ENCODE results near the gene MFF. TPM values are rescaled to one million over a fixed set of nuclear protein-coding genes. Genes with fewer than 3 reads are reported as not detected.

Gene MFF
- total and polyA plus RNA-seq, 2 of the 4 experiments (the other 2 are of a cell fraction): 70.1 to 86.4 TPM

- no peak overlapping the region for H3K14ac ChIP-seq (replicated peaks; ENCODE audit: low read depth, low read length)
- H4K5ac ChIP-seq (ENCODE audit: low read depth, low read length): no peak overlapping the region
- H4K8ac ChIP-seq (ENCODE audit: low read depth in 2 of 2, low read length in 2 of 2): no peak overlapping the region
- no peaks in the 10 kb centered on the region for H3K36me3 ChIP-seq (ENCODE audit: control insufficient read depth, insufficient read depth, low read length)
- no peak overlapping the region for H2BK20ac ChIP-seq (ENCODE audit: low read depth, low read length)
- H2AK9ac ChIP-seq (replicated peaks; ENCODE audit: low read depth, low read length, poor library complexity): no peak overlapping the region
- no peak overlapping the region for H2AK5ac ChIP-seq (ENCODE audit: low read depth, low read length)
- no peak overlapping the region for H3K56ac ChIP-seq (ENCODE audit: extremely low read depth, insufficient read depth, low read length)
- H3K4ac ChIP-seq (ENCODE audit: low read depth, low read length): no peak overlapping the region
- H2BK120ac ChIP-seq (ENCODE audit: low read depth, low read length): no peak overlapping the region
- H3K4me1 ChIP-seq (ENCODE audit: control insufficient read depth, insufficient read depth, low read length): no peaks in the 10 kb centered on the region
- no peak overlapping the region for H3K23ac ChIP-seq (ENCODE audit: low read depth, low read length)
- POLR2A ChIA-PET (ENCODE audit: unreplicated experiment): no interaction called here
- DNase-seq (no peak), ATAC-seq (ENCODE audit: low read depth) (no peak)
- CTCF ChIA-PET: interaction anchor here (0.6 kb wide), 1 partner anchor 793 kb away, joined by 3 read pairs; no protein-coding TSS in a partner anchor
- no peak overlapping the region for H3K4me3 ChIP-seq (ENCODE audit: insufficient read depth, low read depth, low read length)
- no peaks in the 10 kb centered on the region for H3K79me1 ChIP-seq (ENCODE audit: low read depth in 1 of 2, low read length in 2 of 2)
- H2BK5ac ChIP-seq (ENCODE audit: low read depth, low read length, poor library complexity, severe bottlenecking): no peak overlapping the region
- H2AFZ ChIP-seq (replicated peaks; ENCODE audit: low read length, poor library complexity): no peak overlapping the region
- intact Hi-C loops (cut with micrococcal nuclease) (no loop called here), in situ Hi-C loops (cut with MboI; ENCODE audit: low sequenced_read_pairs) (no loop called here), dilution Hi-C loops (cut with HindIII; ENCODE audit: low sequenced_read_pairs, unreplicated experiment) (no loop called here)
- H3K9ac ChIP-seq (ENCODE audit: low read depth, low read length): no peak overlapping the region
- no peaks in the 10 kb centered on the region for H3K9me1 ChIP-seq (ENCODE audit: insufficient read depth, low read length)
- TF ChIP-seq POLR2A (IDR thresholded peaks at IDR 0.05; ENCODE audit: low read depth, low read length) (no peak), BHLHE40 (IDR thresholded peaks at IDR 0.05; ENCODE audit: low read depth, low read length) (no peak), CTCF (conservative IDR thresholded peaks at IDR 0.05; ENCODE audit: low read depth, low read length) (no peak)
- no peak overlapping the region for H3K18ac ChIP-seq (ENCODE audit: low read depth, low read length)
- no peaks in the 10 kb centered on the region for H4K20me1 ChIP-seq (ENCODE audit: insufficient read depth, low read length)
- no peak overlapping the region for H4K91ac ChIP-seq (ENCODE audit: insufficient read depth, low read depth, low read length)
- no CpG with 5 or more reads among the region's 1 CpG for WGBS, 2 experiments (ENCODE audit: extremely low coverage in 2 of 2, insufficient read length in 1 of 2)
- no peaks in the 10 kb centered on the region for H3K27me3 ChIP-seq (ENCODE audit: control insufficient read depth, insufficient read depth, low read length)
- H2BK15ac ChIP-seq (ENCODE audit: low read depth, low read length): no peak overlapping the region
- no peak overlapping the region for H3K27ac ChIP-seq (ENCODE audit: insufficient read depth, low read length)
- no TSS peak for BruUV-seq (replicated peaks)
- H3K4me2 ChIP-seq (ENCODE audit: low read depth, low read length): no peak overlapping the region
- H3K9me3 ChIP-seq (ENCODE audit: control insufficient read depth, insufficient read depth, low read length): no peaks in the 10 kb centered on the region
Measured at GRCh38 chr2:227301523-227301922, 23.5 kb upstream of the MFF start.
